Activated CD8-positive, alpha-beta memory T cell treated with anti-CD3 and anti-CD28 coated beads, Interleukin-2, amount 50 U/mL, for 4 hours (primary cell): Measurements from ENCODE around the gene SPACA1.
"Not testable (repeated sequence)": the region's sequence is repeated elsewhere in the genome, so short reads cannot be mapped to it uniquely, and the experiment has no call there.

ENCODE experiments used
- DNase-seq: peaks from one replicate; pipeline ENCODE4 v3.0.0-alpha.2; 2020

SPACA1 gene, protein sequence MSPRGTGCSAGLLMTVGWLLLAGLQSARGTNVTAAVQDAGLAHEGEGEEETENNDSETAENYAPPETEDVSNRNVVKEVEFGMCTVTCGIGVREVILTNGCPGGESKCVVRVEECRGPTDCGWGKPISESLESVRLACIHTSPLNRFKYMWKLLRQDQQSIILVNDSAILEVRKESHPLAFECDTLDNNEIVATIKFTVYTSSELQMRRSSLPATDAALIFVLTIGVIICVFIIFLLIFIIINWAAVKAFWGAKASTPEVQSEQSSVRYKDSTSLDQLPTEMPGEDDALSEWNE

GRCh38 chr6:88047510-88048150 is at the start of gene SPACA1:
TSS of gene SPACA1 (plus strand) at chr6:88047841. CDS start at chr6:88047906, 65 bp downstream.
- no peak for DNase-seq

- no peak for DNase-seq
Measured at GRCh38 chr6:88000713-88001112, 46.9 kb upstream of the SPACA1 start.

GRCh38 chr6:88001279-88001678 is 46.4 kb upstream of the SPACA1 start:
- not testable (repeated sequence) for DNase-seq

DNA sequence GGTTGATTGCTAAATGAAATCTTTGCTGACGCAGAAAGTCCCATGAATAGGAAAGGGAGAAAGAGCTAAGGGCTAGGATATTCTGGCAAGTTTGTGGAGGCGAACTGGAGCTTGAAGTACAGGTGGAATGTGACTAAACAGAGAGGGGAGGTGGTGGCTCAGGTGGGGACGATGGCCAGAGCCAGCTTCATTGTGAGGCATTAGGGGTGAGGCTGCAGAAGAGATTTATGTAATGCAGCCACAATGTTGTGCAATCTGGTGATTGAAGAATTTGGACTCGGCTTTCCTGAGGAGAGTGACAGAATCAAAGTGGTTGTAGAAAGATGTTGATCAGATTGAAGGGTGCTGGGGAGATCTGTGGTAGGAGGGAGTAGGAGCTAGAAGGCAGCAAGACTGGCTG is 42.9 kb upstream of the SPACA1 start:
- DNase-seq: no peak

DNA sequence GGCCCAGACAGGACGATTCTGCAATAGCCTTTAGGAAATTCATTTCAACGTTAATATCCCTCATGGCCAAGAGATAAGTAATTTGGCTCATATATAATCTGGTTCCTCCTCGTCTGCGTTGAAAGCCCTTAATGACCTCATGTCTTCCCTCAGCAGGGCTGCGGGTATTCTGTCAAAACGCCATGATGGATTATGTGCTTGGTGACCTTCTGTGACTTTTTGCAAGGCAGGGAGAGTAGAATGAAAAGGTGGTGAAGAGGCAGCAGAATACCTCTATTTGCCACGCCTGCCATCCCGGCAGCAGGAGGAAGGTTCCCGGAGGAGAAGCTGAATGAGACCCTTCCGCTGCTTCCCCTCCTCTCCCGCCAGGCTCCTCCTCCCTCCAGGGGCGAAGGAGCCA is 41.1 kb upstream of the SPACA1 start:
- DNase-seq: no peak

DNA sequence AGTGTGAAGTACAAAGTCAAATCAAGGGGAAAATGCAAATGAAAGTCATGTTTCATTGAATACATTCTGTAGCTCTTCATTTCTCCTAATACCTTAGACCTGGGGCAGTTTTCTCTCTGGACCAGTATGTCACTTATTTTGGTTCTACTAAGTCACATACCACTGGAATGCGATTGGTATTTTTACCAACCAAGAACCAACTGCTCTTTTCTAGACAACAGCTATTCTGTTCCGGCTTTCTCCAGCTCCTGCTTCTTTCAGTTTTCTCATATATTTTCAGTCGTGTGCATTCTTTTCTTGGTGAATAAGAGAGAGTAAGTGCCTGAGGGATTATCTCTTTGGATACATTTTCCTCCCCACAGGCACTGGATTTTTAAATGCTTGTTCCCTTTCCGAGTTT is 39.2 kb upstream of the SPACA1 start:
- DNase-seq: no peak

DNA sequence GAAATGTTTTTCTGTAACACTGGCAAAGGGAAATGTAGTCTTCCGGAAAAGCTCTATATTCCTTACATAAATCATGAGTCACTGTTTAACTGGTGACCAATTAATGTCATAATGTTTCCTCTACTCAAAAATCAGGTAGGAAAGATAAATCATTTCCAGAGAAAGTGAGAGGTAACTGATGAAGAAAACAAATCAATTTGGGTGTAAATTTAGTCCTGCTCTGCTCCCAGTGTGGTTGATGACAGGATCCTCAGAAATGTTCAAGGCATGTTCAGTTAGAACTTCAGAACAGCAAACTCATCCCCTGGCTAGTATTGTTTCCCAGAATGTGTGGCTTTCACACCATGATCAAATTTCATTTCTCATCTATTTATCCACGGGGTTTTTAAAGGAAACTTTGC is 38.8 kb upstream of the SPACA1 start:
- DNase-seq: no peak

GRCh38 chr6:88013015-88013414 is 34.6 kb upstream of the SPACA1 start:
- DNase-seq: no peak

- no peak for DNase-seq
Measured at GRCh38 chr6:88013554-88013953, 34.1 kb upstream of the SPACA1 start.

GRCh38 chr6:88020439-88020838 is 27.2 kb upstream of the SPACA1 start:
- no peak for DNase-seq

GRCh38 chr6:88024696-88025095 is 22.9 kb upstream of the SPACA1 start:
- no peak for DNase-seq

DNA sequence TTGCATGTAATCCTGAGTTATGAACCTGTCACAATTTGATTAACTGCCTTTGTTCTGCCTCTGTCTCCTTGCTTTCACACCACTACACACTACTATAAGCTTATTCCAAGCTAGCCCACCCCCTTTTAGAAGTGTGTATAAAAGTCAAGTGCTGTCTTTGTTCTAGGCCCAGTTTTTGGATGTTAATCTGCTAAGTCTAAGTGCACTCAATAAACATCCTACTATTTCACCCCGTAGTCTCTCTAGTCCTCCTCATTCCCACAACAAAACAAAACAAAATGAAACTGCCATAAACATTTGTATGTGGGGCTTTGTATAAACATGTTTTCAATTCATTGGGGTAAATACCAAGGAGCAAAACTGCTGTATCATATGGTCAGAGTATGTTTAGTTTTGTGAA is 16.1 kb upstream of the SPACA1 start:
- DNase-seq: no peak

DNA sequence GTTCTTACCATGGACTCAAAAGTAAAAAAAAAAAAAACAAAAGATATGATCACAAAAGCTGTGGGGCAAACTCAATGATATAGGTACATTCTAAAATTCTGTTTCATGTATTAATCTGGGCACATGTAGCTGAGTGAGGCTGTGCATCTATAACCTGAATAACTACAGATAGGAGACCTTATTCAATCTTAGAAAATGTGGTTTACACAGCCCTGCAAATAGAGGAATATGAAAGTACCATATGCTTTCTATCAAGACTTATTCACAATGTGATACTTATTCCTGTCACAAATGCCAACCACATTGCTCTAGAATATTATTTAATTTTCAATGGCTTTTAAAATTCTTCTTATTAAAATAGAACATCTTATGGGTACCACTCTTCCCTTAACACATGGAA is 3.1 kb upstream of the SPACA1 start:
- DNase-seq: no peak

DNA sequence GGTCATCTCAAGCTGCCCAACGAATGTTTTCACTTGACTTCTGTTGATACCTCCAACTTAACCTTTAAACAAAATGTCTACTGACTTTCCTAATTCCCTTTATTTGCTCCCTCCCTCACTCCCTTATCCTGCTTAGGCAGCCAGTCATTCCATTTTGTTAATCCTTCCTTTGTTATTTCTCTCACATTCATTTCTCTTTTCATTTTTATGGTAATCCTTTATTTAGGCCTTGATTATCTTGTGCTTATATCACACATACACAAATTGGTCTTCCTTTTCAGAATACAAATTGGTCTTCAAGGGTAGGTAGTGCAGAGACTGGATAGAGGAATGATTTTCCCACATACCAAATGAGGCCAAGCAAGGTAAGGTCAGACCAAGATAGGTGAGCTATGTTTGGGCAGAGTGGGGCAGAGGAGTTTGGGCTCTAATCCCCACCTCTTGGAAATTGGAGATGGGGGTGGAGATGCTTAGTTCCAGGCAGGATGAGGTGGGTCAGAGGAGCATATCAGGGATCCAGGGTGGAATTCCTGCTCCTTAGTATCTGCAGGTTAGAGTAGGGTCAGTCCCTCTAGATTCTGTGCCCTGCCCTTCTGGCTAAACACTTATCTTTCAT is 2.0 kb upstream of the SPACA1 start:
- no peak for DNase-seq

DNA sequence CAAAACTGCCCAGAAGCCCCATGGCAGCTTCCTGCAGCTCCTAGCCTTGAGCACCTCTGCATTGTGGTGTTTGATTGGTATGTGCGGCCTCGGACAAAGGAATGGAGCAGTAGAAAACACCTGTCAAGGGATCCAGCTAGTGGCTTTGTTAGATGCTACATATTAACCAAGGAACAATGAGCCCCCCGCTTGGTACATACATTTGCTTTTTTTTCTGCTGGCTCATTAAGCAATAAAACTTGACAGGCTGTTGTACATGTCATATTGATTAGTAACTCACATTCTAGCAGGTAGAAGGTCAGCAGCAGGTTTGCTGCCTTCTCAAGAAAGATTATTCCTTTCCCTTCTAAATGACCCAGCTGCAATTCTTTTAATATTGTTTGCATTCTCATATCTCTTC is 937 bp downstream of the SPACA1 start:
- no peak for DNase-seq

DNA sequence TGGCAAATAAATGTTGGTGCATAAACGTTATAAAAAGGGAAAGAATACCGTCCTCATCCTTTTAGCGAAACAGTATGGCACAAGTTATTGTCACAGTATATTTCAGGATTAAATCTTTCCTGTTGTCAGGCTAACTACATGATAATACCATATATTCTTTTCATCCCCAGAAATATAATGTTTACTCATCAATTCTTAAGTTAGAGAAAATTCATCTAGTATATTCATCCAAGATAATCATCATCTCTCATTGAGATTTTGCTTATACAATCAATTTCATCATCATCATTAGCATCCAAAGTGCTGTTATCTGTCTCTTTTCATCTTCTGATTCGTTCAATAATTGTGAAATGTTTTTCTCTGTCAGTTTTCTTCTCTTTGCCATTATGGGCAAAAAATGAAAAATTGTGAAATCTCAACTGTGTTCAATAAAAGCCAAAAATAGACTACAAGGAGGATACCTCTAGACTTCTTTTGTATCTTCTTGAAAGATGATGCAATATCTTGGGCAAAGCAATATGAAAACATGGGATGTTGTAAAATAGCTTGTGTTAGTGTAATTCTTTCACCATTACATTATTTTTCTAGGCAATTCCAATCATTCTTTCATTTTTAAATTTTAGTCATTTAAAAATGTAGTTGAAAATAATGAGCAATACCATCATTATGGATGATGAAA is 2.6 kb downstream of the SPACA1 start:
- no peak for DNase-seq

DNA sequence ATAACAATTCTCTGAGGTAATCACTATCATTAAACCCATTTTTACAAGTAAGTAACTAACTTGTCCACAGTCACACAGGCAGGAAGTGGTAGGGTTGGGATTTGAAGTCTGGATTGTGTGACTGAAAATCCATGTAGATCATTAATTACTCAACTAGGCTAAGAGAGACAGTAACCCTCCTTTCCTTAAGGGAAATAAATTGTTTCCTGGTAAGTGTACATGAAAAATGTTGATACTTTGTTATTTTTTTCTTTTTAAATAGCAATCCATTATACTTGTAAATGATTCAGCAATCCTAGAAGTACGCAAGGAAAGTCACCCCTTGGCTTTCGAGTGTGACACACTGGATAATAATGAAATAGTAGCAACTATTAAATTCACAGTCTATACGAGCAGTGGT is 11.6 kb downstream of the SPACA1 start:
- no peak for DNase-seq

DNA sequence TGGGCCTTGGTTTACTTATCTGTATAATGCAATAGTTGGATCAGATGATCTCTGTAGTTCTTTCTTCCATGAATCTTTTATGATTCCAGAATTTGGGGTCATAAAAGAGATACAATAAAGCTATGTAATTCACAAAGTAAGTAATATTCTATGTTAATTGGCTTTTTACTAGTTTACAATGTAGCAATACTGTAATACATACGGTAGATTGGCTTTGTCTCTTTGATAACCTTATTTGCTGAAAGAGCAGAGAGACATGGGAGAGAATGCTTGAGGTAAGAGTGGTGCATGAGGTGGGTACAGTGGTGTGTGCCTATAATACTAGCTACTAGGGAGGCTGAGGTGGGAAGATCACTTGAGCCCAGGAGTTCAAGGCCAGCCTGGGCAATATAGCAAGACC is 14.7 kb downstream of the SPACA1 start:
- DNase-seq: no peak

DNA sequence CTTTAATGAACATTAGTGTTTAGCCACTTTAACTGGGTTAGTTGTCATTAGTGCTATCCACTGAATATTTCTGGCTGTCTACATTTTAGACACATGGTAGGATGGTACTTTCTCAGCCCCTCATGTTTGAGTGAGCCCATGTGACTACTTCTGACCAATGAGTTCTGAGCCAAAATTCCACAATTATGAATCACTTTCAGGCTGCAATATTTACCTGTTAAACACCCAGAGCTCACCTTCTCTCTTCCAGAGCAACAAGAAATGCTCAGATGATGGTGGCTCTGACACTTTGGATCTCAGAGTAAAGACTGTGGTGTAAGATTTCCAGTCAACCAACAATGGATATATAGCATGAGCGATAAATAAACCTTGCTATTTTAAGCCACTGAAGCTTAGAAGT is 24.8 kb downstream of the SPACA1 start:
- no peak for DNase-seq

DNA sequence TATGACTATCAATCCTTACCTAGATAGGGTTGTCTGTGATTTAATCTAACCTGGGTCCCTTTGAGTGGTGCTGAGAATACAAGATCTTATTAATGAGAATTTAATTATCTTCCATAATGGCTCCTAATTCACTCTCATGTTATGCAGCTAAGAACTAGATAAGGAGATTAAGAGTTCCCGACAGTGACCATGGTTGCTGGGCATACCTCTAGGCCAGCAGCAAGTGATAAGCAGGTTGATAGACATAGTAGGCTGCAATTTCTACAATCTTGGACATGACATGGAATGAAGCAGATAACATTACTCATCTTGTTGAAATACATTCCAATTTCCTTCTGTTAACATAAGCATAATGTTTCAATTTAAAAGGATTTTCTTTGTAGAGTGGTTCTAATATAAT is 27.1 kb downstream of the SPACA1 start:
- no peak for DNase-seq

GRCh38 chr6:88077305-88077704 is 29.7 kb downstream of the SPACA1 start:
- no peak for DNase-seq

GRCh38 chr6:88086792-88087191 is 39.2 kb downstream of the SPACA1 start:
- no peak for DNase-seq

DNA sequence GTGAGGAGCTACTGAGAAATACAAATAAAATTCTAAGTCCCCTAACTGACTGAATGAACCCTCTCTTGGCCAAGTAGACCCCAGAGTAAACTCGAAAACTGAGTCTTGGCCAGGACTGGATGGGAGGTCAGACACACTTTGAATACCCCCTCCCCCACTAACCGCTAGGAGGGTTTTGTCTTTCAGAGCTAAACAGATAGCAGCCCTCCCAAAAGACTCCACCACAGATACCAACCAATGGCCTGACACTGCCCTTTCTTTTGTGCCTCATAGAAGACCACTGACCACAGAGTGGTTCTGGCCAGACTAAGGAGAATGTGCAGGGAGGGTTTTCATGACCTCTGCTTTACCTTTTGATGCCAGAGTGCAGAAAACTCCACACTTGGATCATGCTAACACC is 42.1 kb downstream of the SPACA1 start:
- DNase-seq: no peak
